Measurements from ENCODE around the gene PFN1.

The PFN1 gene

GRCh38 chr17:4948166-4948930 lies at the start of gene PFN1:
PFN1 (minus strand) TSS chr17:4948530; CDS start chr17:4948394, 136 bp downstream.
- peak; percentile 89 for DNase-seq (ENCODE audit: low spot score)

- peak; percentile 93 for DNase-seq (ENCODE audit: low spot score)
Observed at GRCh38 chr17:4997302-4998026, 49.1 kb upstream of the PFN1 start, which contains the start of the genes INCA1 and KIF1C. INCA1 (minus strand) TSS chr17:4997522; CDS start chr17:4994437, 3,085 bp downstream. KIF1C (plus strand) TSS chr17:4997950; CDS start chr17:5000247, 2,297 bp downstream.

GRCh38 chr17:4994081-4994595 lies 45.8 kb upstream of the PFN1 start:
- no peak for DNase-seq (ENCODE audit: low spot score)

- no peak for DNase-seq (ENCODE audit: low spot score)
Observed at GRCh38 chr17:4987767-4988567, 39.6 kb upstream of the PFN1 start.

GRCh38 chr17:4986951-4987766 lies 38.8 kb upstream of the PFN1 start, which contains the start of gene CAMTA2:
CAMTA2 (minus strand) TSS chr17:4987675; CDS start chr17:4986222, 1,453 bp downstream.
- peak; percentile 85 for DNase-seq (ENCODE audit: low spot score)

- DNase-seq (ENCODE audit: low spot score) = no peak
Observed at GRCh38 chr17:4986403-4986802, 38.1 kb upstream of the PFN1 start.

GRCh38 chr17:4982305-4982704 lies 34.0 kb upstream of the PFN1 start:
- no peak for DNase-seq (ENCODE audit: low spot score)

- DNase-seq (ENCODE audit: low spot score) = no peak
Observed at GRCh38 chr17:4980644-4981216, 32.4 kb upstream of the PFN1 start.

GRCh38 chr17:4978726-4979125 lies 30.4 kb upstream of the PFN1 start:
- DNase-seq (ENCODE audit: low spot score) = peak; percentile 41

- no peak for DNase-seq (ENCODE audit: low spot score)
Observed at GRCh38 chr17:4974115-4974670, 25.9 kb upstream of the PFN1 start.

- no peak for DNase-seq (ENCODE audit: low spot score)
Observed at GRCh38 chr17:4973256-4974114, 25.2 kb upstream of the PFN1 start.

GRCh38 chr17:4972752-4973151 lies 24.4 kb upstream of the PFN1 start:
- DNase-seq (ENCODE audit: low spot score) = no peak

- no peak for DNase-seq (ENCODE audit: low spot score)
Observed at GRCh38 chr17:4972322-4972721, 24.0 kb upstream of the PFN1 start.

- DNase-seq (ENCODE audit: low spot score) = no peak
Observed at GRCh38 chr17:4971826-4972225, 23.5 kb upstream of the PFN1 start.

- DNase-seq (ENCODE audit: low spot score) = no peak
Observed at GRCh38 chr17:4970273-4970672, 21.9 kb upstream of the PFN1 start.

- no peak for DNase-seq (ENCODE audit: low spot score)
Observed at GRCh38 chr17:4969551-4970173, 21.3 kb upstream of the PFN1 start.

- no peak for DNase-seq (ENCODE audit: low spot score)
Observed at GRCh38 chr17:4969047-4969550, 20.8 kb upstream of the PFN1 start.

GRCh38 chr17:4968486-4969046 lies 20.2 kb upstream of the PFN1 start:
- no peak for DNase-seq (ENCODE audit: low spot score)

Data from globus pallidus (tissue), 1 donor.